Left ventricle myocardium inferior (tissue), 1 donor: ENCODE results near the gene CDT1. TPM values are rescaled to one million over a fixed set of nuclear protein-coding genes. Genes with fewer than 3 reads are reported as not detected.

ENCODE experiments used
- DNase-seq: peaks from one replicate; pipeline ENCODE4 v3.0.0-alpha.2; 2020
- H3K27ac ChIP-seq: fragments of 200-600 bp; replicated peaks from 2 replicates; pipeline ENCODE4 v1.8.0; 2021
- H3K27me3 ChIP-seq: fragments of 200-600 bp; 2 replicates; pipeline ENCODE4 v1.8.0; 2021; ENCODE audit warnings: low read depth
- H3K36me3 ChIP-seq: fragments of 200-600 bp; 2 replicates; pipeline ENCODE4 v1.8.0; 2021
- H3K4me1 ChIP-seq: fragments of 200-600 bp; 2 replicates; pipeline ENCODE4 v1.8.0; 2021
- H3K4me3 ChIP-seq: fragments of 200-600 bp; 2 replicates; pipeline ENCODE4 v1.8.0; 2021; ENCODE audit warnings: mild to moderate bottlenecking, moderate library complexity
- H3K9me3 ChIP-seq: fragments of 200-600 bp; replicated peaks from 2 replicates; pipeline ENCODE4 v1.8.0; 2021
- CTCF ChIP-seq: fragments of 200-600 bp; IDR thresholded peaks from 2 replicates; pipeline ENCODE4 v1.8.0; 2021; ENCODE audit warnings: antibody characterized with exemption, mild to moderate bottlenecking, borderline replicate concordance
- intact Hi-C: fragments of 100-400 bp; cut with micrococcal nuclease; formaldehyde crosslinking; loops from one replicate; pipeline ENCODE4 v1.11.0; 2022
- total RNA-seq: library from RNA; stranded (reverse); fragmentation: NEBNext Ultra II Directional; extraction: Animal tissue kit (Norgen Biotek cat#: 25700); gene quantifications from one replicate; pipeline ENCODE4 v1.2.1, GENCODE V29; 2021
- donor health status: DM: no; HTN: yes; CAD: no; lungs with severe emphysema.

Gene CDT1
- total RNA-seq, 1 donor from 2014 or later: 0.63 TPM

GRCh38 chr16:88761143-88761534 lies 42.5 kb upstream of the CDT1 start:
- peaks cover 13% of the 10 kb centered on the region for H3K9me3 ChIP-seq
- no peak for DNase-seq
- no peaks in the 10 kb centered on the region for H3K27me3 ChIP-seq
- no peak overlapping the region for H3K4me3 ChIP-seq
- no peaks in the 10 kb centered on the region for H3K36me3 ChIP-seq
- H3K27ac ChIP-seq: no peak overlapping the region
- peaks cover 35% of the 10 kb centered on the region for H3K4me1 ChIP-seq
- intact Hi-C loops: no loop called here
- TF ChIP-seq CTCF: no peak

GRCh38 chr16:88761830-88762229 lies 41.8 kb upstream of the CDT1 start:
- H3K9me3 ChIP-seq: peaks cover 13% of the 10 kb centered on the region
- H3K27me3 ChIP-seq: no peaks in the 10 kb centered on the region
- peaks cover 36% of the 10 kb centered on the region for H3K4me1 ChIP-seq
- H3K36me3 ChIP-seq: no peaks in the 10 kb centered on the region
- no peak overlapping the region for H3K4me3 ChIP-seq
- H3K27ac ChIP-seq: no peak overlapping the region
- no peak for DNase-seq
- intact Hi-C loops: no loop called here
- TF ChIP-seq CTCF: no peak

- Histone ChIP-seq H3K4me3 (no peak overlapping the region), H3K4me1 (peaks cover 41% of the 10 kb centered on the region), H3K36me3 (no peaks in the 10 kb centered on the region), H3K27ac (no peak overlapping the region), H3K27me3 (no peaks in the 10 kb centered on the region), H3K9me3 (peaks cover 13% of the 10 kb centered on the region)
- no peak for TF ChIP-seq CTCF
- no peak for DNase-seq
- intact Hi-C loops: no loop called here
These were observed 41.2 kb upstream of the CDT1 start for GRCh38 chr16:88762258-88762870.

GRCh38 chr16:88762941-88763340 lies 40.6 kb upstream of the CDT1 start:
- peaks cover 13% of the 10 kb centered on the region for H3K9me3 ChIP-seq
- H3K36me3 ChIP-seq: no peaks in the 10 kb centered on the region
- no peak overlapping the region for H3K4me3 ChIP-seq
- no peak for TF ChIP-seq CTCF
- no peak for DNase-seq
- H3K27ac ChIP-seq: no peak overlapping the region
- intact Hi-C loops: no loop called here
- no peaks in the 10 kb centered on the region for H3K27me3 ChIP-seq
- peaks cover 47% of the 10 kb centered on the region for H3K4me1 ChIP-seq

GRCh38 chr16:88763502-88764053 lies 40.0 kb upstream of the CDT1 start:
- Histone ChIP-seq H3K36me3 (no peaks in the 10 kb centered on the region), H3K27me3 (no peaks in the 10 kb centered on the region), H3K4me3 (no peak overlapping the region), H3K4me1 (peaks cover 52% of the 10 kb centered on the region), H3K27ac (no peak overlapping the region), H3K9me3 (peaks cover 9% of the 10 kb centered on the region)
- no peak for TF ChIP-seq CTCF
- DNase-seq: no peak
- intact Hi-C loops: no loop called here
